Measurements from ENCODE around the gene KAZALD1. TPM values are rescaled to one million over a fixed set of nuclear protein-coding genes. Genes with fewer than 3 reads are reported as not detected.
"Not testable (repeated sequence)": the region's sequence is repeated elsewhere in the genome, so short reads cannot be mapped to it uniquely, and the experiment has no call there.

Gene KAZALD1
- total RNA-seq, 1 experiment from 2014 or later, result 1.8 TPM

DNA sequence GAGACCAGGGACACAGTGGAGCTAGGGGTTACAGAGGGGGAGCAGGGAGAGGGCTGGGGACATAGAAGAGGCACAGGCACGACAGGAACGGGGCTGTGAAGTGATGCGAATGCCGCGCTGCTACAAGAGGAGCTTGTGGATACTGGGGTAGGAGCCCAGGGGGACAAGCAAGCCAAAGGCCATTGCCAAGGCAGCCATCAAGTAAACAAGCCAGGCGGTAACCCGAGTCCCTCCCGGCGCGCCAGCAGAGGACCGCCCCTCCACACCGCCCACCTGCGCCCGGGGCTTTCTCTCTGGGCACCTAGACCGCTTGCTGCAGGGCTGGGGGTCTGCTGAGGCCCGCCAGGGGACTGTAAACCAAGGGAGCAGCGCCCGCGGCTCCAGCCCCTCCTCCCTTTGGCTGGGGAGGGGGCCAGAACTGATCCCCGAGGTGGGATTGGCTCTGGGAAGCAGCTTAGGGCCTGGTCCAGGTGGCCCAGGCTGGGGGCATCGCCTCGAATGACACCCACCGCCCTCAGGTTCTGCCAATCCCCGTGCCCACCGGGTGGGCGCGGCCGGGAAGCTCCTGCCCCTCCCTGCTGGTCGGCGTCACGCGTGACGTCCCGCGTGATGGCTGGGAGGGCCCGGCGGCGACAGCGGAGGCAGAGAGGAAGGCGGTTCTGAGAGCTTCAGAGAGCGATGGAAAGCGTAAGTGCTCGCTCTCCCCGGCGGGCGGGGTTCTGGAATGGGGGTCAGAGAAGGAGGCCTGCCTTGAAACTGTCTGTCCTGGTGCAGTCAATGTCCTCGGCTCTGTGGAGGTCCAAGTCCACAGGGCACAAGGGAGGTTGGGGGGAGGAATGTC is 29.8 kb upstream of the KAZALD1 start:
- no peaks in the 10 kb centered on the region for H3K27me3 Mint-ChIP-seq (ENCODE audit: unreplicated experiment)
- intact Hi-C loops (cut with micrococcal nuclease; ENCODE audit: unreplicated experiment), result no loop called here
- peaks cover 36% of the 10 kb centered on the region for H3K36me3 Mint-ChIP-seq (ENCODE audit: insufficient read depth, unreplicated experiment)
- peak; percentile 49 for DNase-seq
- H3K4me3 Mint-ChIP-seq (ENCODE audit: low read depth, unreplicated experiment), result peak overlapping the region; percentile 78
- TF ChIP-seq, protein P1, sequence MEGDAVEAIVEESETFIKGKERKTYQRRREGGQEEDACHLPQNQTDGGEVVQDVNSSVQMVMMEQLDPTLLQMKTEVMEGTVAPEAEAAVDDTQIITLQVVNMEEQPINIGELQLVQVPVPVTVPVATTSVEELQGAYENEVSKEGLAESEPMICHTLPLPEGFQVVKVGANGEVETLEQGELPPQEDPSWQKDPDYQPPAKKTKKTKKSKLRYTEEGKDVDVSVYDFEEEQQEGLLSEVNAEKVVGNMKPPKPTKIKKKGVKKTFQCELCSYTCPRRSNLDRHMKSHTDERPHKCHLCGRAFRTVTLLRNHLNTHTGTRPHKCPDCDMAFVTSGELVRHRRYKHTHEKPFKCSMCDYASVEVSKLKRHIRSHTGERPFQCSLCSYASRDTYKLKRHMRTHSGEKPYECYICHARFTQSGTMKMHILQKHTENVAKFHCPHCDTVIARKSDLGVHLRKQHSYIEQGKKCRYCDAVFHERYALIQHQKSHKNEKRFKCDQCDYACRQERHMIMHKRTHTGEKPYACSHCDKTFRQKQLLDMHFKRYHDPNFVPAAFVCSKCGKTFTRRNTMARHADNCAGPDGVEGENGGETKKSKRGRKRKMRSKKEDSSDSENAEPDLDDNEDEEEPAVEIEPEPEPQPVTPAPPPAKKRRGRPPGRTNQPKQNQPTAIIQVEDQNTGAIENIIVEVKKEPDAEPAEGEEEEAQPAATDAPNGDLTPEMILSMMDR (IDR thresholded peaks at IDR 0.05; ENCODE audit: unreplicated experiment), result no peak
- CTCF ChIA-PET, result interaction anchor here (1.4 to 1.7 kb wide), 2 partner anchors 9 to 13 kb away, joined by 6 to 8 read pairs; no protein-coding TSS in a partner anchor
- no peaks in the 10 kb centered on the region for H3K9me3 Mint-ChIP-seq (ENCODE audit: low read depth, unreplicated experiment)
- peaks cover 8% of the 10 kb centered on the region for H3K4me1 Mint-ChIP-seq (ENCODE audit: low read depth, unreplicated experiment)
- H3K27ac Mint-ChIP-seq (ENCODE audit: unreplicated experiment), result peak overlapping the region; percentile 73
- no TSS peak for BruUV-seq (replicated peaks)

DNA sequence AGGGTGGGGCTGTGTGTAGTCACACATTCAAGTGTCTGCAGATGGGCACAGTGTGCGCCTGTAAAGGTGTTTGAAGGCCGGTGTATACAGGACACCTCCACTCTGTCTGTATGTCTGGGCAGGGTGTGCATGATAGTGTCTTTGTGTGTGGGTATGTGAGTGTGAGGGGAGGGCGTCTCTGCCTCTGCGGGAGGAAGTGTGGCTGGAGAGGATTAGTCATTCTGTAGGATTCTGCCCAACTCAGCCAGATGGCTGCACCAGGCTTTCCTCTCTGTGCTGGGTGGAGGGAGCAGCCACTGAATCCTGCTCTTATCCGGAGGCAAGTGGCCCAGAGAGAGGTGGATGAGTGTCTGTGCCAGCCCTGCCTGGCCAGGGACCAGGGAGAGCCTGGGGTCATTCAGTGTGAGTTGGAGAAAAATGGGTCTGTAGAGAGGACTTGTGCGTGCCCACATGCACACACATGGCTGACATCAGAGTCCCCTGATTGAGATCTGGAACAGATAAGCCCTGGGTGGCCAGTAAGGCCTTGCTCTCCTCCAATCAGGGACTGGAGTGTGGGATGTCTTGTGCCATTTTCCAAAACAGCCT is 29.1 kb upstream of the KAZALD1 start:
- Mint-ChIP-seq H3K27ac (ENCODE audit: unreplicated experiment) (peak overlapping the region; percentile 73), H3K4me1 (ENCODE audit: low read depth, unreplicated experiment) (peaks cover 10% of the 10 kb centered on the region), H3K4me3 (ENCODE audit: low read depth, unreplicated experiment) (peak overlapping the region; percentile 78), H3K9me3 (ENCODE audit: low read depth, unreplicated experiment) (no peaks in the 10 kb centered on the region), H3K36me3 (ENCODE audit: insufficient read depth, unreplicated experiment) (peaks cover 36% of the 10 kb centered on the region), H3K27me3 (ENCODE audit: unreplicated experiment) (no peaks in the 10 kb centered on the region)
- TF ChIP-seq, protein P1 (IDR thresholded peaks at IDR 0.05; ENCODE audit: unreplicated experiment), result no peak
- peak; percentile 55 for DNase-seq
- intact Hi-C loops (cut with micrococcal nuclease; ENCODE audit: unreplicated experiment), result no loop called here
- CTCF ChIA-PET, result interaction anchor here (1.4 kb wide), 1 partner anchor 9 kb away, joined by 6 read pairs; no protein-coding TSS in a partner anchor
- BruUV-seq (replicated peaks), result no TSS peak

DNA sequence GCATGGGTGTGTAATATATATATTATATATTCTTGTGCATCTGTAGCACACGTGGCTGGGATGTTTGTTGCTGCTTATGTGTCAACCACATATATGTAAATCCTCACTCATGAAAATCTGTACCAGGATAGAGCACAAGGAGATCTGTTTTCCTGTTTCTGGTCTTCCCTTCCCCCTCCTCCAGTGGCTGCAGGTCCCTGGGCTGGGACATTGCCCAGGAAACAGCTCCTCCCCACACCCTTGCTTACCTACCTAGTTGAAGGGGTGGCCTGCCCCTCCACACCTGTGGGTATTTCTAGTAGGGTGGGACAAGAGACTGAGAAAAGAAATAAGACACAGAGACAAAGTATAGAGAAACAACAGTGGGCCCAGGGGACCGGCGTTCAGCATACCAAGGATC is 28.5 kb upstream of the KAZALD1 start:
- H3K9me3 Mint-ChIP-seq (ENCODE audit: low read depth, unreplicated experiment), result no peaks in the 10 kb centered on the region
- BruUV-seq (replicated peaks), result no TSS peak
- H3K36me3 Mint-ChIP-seq (ENCODE audit: insufficient read depth, unreplicated experiment), result peaks cover 36% of the 10 kb centered on the region
- CTCF ChIA-PET, result no interaction called here
- peaks cover 15% of the 10 kb centered on the region for H3K4me1 Mint-ChIP-seq (ENCODE audit: low read depth, unreplicated experiment)
- DNase-seq, result no peak
- TF ChIP-seq, protein P1 (IDR thresholded peaks at IDR 0.05; ENCODE audit: unreplicated experiment), result no peak
- H3K27me3 Mint-ChIP-seq (ENCODE audit: unreplicated experiment), result no peaks in the 10 kb centered on the region
- intact Hi-C loops (cut with micrococcal nuclease; ENCODE audit: unreplicated experiment), result no loop called here
- H3K4me3 Mint-ChIP-seq (ENCODE audit: low read depth, unreplicated experiment), result peak overlapping the region; percentile 78
- no peak overlapping the region for H3K27ac Mint-ChIP-seq (ENCODE audit: unreplicated experiment)

DNA sequence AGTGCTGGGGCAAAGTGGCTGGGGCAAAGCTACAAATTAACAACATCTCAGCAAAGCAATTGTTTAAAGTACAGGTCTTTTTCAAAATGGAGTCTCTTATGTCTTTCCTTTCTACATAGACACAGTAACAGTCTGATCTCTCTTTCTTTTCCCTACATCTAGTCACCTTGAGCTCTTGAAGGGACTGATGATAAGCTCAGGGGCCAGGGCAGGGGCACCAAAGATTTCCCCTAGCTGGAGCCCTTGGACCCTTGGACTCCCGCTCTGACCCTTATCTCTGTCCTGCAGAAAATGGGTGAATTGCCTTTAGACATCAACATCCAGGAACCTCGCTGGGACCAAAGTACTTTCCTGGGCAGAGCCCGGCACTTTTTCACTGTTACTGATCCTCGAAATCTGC is 27.4 kb upstream of the KAZALD1 start:
- H3K27ac Mint-ChIP-seq (ENCODE audit: unreplicated experiment); intact Hi-C loops (cut with micrococcal nuclease; ENCODE audit: unreplicated experiment); DNase-seq; H3K9me3 Mint-ChIP-seq (ENCODE audit: low read depth, unreplicated experiment); H3K4me3 Mint-ChIP-seq (ENCODE audit: low read depth, unreplicated experiment); H3K27me3 Mint-ChIP-seq (ENCODE audit: unreplicated experiment); CTCF ChIA-PET; BruUV-seq (replicated peaks): not testable (repeated sequence)
- H3K36me3 Mint-ChIP-seq (ENCODE audit: insufficient read depth, unreplicated experiment), result peaks cover 36% of the 10 kb centered on the region
- H3K4me1 Mint-ChIP-seq (ENCODE audit: low read depth, unreplicated experiment), result peaks cover 16% of the 10 kb centered on the region
